NCI-H748 treated with DMSO at 0.1 percent for 48 hours (cell line): Measurements from ENCODE around the gene PKNOX2.

ENCODE experiments used
- DNase-seq: peaks from one replicate; lab custom pipeline; 2025; lab: John Stamatoyannopoulos, UW

The PKNOX2 gene

GRCh38 chr11:125173556-125173955 lies 9.0 kb downstream of the PKNOX2 start:
- DNase-seq, result no peak

- DNase-seq, result no peak
Measured at GRCh38 chr11:125174057-125174456, 9.5 kb downstream of the PKNOX2 start.

- DNase-seq, result no peak
Measured at GRCh38 chr11:125174686-125175085, 10.1 kb downstream of the PKNOX2 start.

GRCh38 chr11:125175166-125175565 lies 10.6 kb downstream of the PKNOX2 start:
- DNase-seq, result no peak

GRCh38 chr11:125175896-125176575 lies 11.5 kb downstream of the PKNOX2 start:
- DNase-seq, result no peak

- no peak for DNase-seq
Measured at GRCh38 chr11:125176866-125177265, 12.3 kb downstream of the PKNOX2 start.

- DNase-seq, result no peak
Measured at GRCh38 chr11:125177543-125177942, 13.0 kb downstream of the PKNOX2 start.

- no peak for DNase-seq
Measured at GRCh38 chr11:125179346-125179745, 14.8 kb downstream of the PKNOX2 start.

GRCh38 chr11:125179895-125180294 lies 15.3 kb downstream of the PKNOX2 start:
- DNase-seq, result no peak

- DNase-seq, result no peak
Measured at GRCh38 chr11:125180413-125181305, 16.1 kb downstream of the PKNOX2 start.

GRCh38 chr11:125182573-125182972 lies 18.0 kb downstream of the PKNOX2 start:
- no peak for DNase-seq

GRCh38 chr11:125183641-125184040 lies 19.1 kb downstream of the PKNOX2 start:
- DNase-seq, result no peak

GRCh38 chr11:125188021-125188420 lies 23.5 kb downstream of the PKNOX2 start:
- no peak for DNase-seq

GRCh38 chr11:125190566-125190965 lies 26.0 kb downstream of the PKNOX2 start:
- DNase-seq, result no peak

GRCh38 chr11:125192183-125192582 lies 27.6 kb downstream of the PKNOX2 start:
- no peak for DNase-seq

GRCh38 chr11:125192717-125193415 lies 28.3 kb downstream of the PKNOX2 start:
- no peak for DNase-seq

GRCh38 chr11:125193416-125193726 lies 28.8 kb downstream of the PKNOX2 start:
- DNase-seq, result no peak

GRCh38 chr11:125193841-125194240 lies 29.3 kb downstream of the PKNOX2 start:
- DNase-seq, result no peak

- no peak for DNase-seq
Measured at GRCh38 chr11:125199915-125200314, 35.4 kb downstream of the PKNOX2 start.

GRCh38 chr11:125200441-125200840 lies 35.9 kb downstream of the PKNOX2 start:
- DNase-seq, result no peak

GRCh38 chr11:125201525-125202141 lies 37.1 kb downstream of the PKNOX2 start:
- DNase-seq, result no peak

- no peak for DNase-seq
Measured at GRCh38 chr11:125202362-125202880, 37.9 kb downstream of the PKNOX2 start.
